ENCODE results near the gene KLHDC10. TPM values are rescaled to one million over a fixed set of nuclear protein-coding genes. Genes with fewer than 3 reads are reported as not detected.

Gene KLHDC10
- total RNA-seq, 1 donor from 2014 or later: 43.6 TPM

- TF ChIP-seq CTCF (conservative IDR thresholded peaks at IDR 0.05): no peak
- H3K4me3 Mint-ChIP-seq: no peak overlapping the region
- H3K4me1 Mint-ChIP-seq (ENCODE audit: unreplicated experiment): peaks cover 6% of the 10 kb centered on the region
- H3K27ac Mint-ChIP-seq: peak overlapping the region; percentile 11
- H3K36me3 Mint-ChIP-seq: peaks cover 35% of the 10 kb centered on the region
- DNase-seq (ENCODE audit: extremely low spot score, unreplicated experiment): no peak
- no peaks in the 10 kb centered on the region for H3K27me3 Mint-ChIP-seq
- H3K9me3 Mint-ChIP-seq: no peaks in the 10 kb centered on the region
Measured at GRCh38 chr7:130174237-130174959, 104.1 kb downstream of the KLHDC10 start.

- no peak for DNase-seq (ENCODE audit: extremely low spot score, unreplicated experiment)
- Mint-ChIP-seq H3K27ac (no peak overlapping the region), H3K4me3 (no peak overlapping the region), H3K9me3 (no peaks in the 10 kb centered on the region), H3K36me3 (peaks cover 40% of the 10 kb centered on the region), H3K4me1 (ENCODE audit: unreplicated experiment) (peaks cover 6% of the 10 kb centered on the region), H3K27me3 (no peaks in the 10 kb centered on the region)
- no peak for TF ChIP-seq CTCF (conservative IDR thresholded peaks at IDR 0.05)
Measured at GRCh38 chr7:130178251-130178650, 107.9 kb downstream of the KLHDC10 start.

- Mint-ChIP-seq H3K36me3 (peaks cover 42% of the 10 kb centered on the region), H3K27me3 (no peaks in the 10 kb centered on the region), H3K4me1 (ENCODE audit: unreplicated experiment) (peaks cover 1% of the 10 kb centered on the region), H3K9me3 (no peaks in the 10 kb centered on the region), H3K27ac (no peak overlapping the region), H3K4me3 (no peak overlapping the region)
- no peak for TF ChIP-seq CTCF (conservative IDR thresholded peaks at IDR 0.05)
- no peak for DNase-seq (ENCODE audit: extremely low spot score, unreplicated experiment)
Measured at GRCh38 chr7:130179631-130180030, 109.3 kb downstream of the KLHDC10 start.

GRCh38 chr7:130180571-130181262 is 110.4 kb downstream of the KLHDC10 start:
- peaks cover 4% of the 10 kb centered on the region for H3K4me1 Mint-ChIP-seq (ENCODE audit: unreplicated experiment)
- peaks cover 42% of the 10 kb centered on the region for H3K36me3 Mint-ChIP-seq
- H3K9me3 Mint-ChIP-seq: no peaks in the 10 kb centered on the region
- no peak overlapping the region for H3K4me3 Mint-ChIP-seq
- no peak for TF ChIP-seq CTCF (conservative IDR thresholded peaks at IDR 0.05)
- no peak for DNase-seq (ENCODE audit: extremely low spot score, unreplicated experiment)
- H3K27me3 Mint-ChIP-seq: no peaks in the 10 kb centered on the region
- no peak overlapping the region for H3K27ac Mint-ChIP-seq

GRCh38 chr7:130181263-130181605 is 110.9 kb downstream of the KLHDC10 start:
- Mint-ChIP-seq H3K4me1 (ENCODE audit: unreplicated experiment) (peaks cover 4% of the 10 kb centered on the region), H3K27me3 (no peaks in the 10 kb centered on the region), H3K4me3 (no peak overlapping the region), H3K9me3 (no peaks in the 10 kb centered on the region), H3K36me3 (peaks cover 42% of the 10 kb centered on the region), H3K27ac (no peak overlapping the region)
- DNase-seq (ENCODE audit: extremely low spot score, unreplicated experiment): no peak
- TF ChIP-seq CTCF (conservative IDR thresholded peaks at IDR 0.05): no peak
